ENCODE results near the gene RNF19B. TPM values are rescaled to one million over a fixed set of nuclear protein-coding genes. Genes with fewer than 3 reads are reported as not detected.

Gene RNF19B
- total RNA-seq, 1 donor from 2014 or later: 37.9 TPM

DNA sequence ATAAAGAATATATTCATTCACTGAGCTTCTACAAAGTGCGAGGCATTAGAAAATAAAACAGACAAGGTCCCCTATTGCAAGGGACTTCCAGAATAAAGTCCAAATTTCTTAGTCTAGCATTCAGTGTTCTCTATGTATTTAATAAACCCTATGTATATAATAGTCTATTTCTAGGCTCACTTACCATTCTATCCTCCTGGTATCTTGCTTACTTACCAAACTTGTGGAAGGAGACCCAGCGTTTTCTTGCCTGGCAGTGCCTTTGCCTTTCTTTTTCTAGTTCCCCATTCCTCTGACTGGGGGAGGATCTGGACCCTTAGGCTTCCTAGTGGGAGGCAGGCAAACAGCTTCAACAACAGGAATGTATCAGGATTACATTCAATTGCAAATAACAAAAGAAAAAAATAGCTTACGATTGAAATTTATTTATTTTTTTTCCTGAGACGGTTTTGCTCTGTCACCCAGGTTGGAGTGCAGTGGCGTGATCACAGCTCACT lies 690 bp upstream of the RNF19B start:
- DNase-seq: no peak

- DNase-seq: no peak
These were observed 706 bp downstream of the RNF19B start for GRCh38 chr1:32963746-32964460.

GRCh38 chr1:32962248-32962896 lies 2.2 kb downstream of the RNF19B start:
- DNase-seq: no peak

DNA sequence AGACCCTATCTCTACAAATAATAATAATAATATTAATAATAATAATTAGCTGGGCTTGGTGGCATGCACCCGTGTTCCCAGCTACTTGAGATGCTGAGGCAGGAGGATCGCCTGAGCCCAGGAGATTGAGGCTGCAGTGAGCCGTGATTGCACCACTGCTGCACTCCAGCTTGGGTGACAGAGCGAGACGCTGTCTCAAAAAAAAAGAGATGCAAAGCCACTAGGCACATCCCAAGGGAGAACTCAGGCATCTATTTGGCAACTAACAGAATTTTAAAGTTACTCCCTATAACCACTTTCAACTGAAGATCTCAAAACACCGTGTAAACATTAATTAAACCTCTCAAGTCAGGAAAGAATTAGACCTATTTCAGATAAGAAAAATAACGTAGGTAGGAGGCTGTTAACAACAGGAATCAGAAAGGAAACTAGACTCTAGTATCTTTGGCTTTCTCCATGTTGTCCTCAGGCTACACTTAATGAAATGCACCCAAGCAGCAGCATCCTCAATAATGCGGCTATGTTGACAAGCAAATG lies 3.7 kb downstream of the RNF19B start:
- no peak for DNase-seq

DNA sequence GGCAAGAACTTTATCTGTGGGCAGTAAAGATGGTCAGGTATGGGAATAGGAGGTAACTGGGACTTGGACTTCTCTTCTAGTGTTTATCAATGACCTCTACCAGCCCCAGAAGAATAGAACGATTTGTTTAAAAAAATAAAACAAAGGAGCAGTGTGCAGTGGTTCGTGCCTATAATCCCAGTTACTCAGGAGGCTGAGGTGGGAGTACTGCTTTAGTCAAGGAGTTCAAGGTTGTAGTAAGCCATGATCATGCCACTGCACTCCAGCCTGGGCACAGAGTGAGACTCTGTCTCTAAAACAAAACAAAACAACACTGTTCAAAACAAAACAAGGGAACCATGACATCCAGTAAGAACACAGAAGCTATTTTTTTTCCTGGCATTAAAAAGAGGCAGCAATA lies 4.3 kb downstream of the RNF19B start:
- DNase-seq: no peak

- no peak for DNase-seq
These were observed 5.8 kb downstream of the RNF19B start for GRCh38 chr1:32958827-32959226.

DNA sequence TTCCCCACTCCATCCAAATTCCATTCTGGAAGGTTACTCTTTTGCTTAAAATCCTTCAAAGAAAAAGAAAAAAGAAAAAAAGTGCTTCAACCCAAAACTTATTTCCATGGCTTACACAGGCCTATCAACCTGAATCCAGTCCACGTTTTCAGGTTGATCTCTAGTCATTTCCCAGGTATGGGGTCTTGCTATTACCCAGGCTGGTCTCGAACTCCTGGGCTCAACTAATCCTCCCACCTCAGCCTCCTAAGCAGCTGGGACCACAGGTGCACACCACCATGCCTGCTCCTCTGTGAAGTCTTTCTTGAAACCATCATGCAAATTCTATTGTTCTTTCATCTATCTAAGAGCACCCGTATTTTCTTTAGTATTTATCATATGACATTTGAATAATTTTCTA lies 7.6 kb downstream of the RNF19B start:
- no peak for DNase-seq

DNA sequence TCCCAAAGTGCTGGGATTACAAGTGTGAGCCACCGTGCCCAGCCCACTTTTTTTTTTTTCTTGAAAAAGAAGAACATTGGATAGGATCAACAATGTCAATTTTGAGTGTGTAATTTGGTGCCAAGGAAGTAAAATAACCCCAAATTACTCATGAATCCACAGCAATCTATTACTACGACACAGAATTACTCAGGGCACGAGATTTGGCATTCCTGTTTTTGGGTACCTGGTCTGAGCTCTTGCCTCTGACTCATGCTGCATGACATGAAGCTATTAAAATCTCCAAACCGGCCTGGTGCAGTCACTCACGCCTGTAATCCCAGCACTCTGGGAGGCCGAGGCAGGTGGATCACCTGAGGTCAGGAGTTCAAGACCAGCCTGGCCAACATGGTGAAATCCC lies 10.4 kb downstream of the RNF19B start:
- DNase-seq: no peak

- no peak for DNase-seq
These were observed 11.1 kb downstream of the RNF19B start for GRCh38 chr1:32953495-32953894.

DNA sequence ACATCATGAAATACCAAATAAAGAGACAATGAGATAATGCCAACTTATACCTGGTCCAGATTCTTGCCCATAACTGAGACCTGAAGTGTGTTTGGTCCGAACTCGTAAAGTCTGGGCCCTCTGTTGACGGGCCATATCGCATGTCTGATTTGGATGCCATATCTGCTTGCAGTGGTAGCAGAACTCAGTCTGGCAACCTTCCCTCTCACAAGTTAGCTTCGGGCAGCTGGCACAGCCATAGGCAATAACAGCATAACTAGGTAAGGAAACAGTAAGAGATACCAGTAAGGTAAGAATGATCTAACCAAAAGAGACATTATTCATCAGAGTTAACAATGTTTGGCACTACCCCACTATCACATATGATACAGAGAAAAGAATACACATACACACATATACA lies 15.1 kb downstream of the RNF19B start:
- DNase-seq: no peak

DNA sequence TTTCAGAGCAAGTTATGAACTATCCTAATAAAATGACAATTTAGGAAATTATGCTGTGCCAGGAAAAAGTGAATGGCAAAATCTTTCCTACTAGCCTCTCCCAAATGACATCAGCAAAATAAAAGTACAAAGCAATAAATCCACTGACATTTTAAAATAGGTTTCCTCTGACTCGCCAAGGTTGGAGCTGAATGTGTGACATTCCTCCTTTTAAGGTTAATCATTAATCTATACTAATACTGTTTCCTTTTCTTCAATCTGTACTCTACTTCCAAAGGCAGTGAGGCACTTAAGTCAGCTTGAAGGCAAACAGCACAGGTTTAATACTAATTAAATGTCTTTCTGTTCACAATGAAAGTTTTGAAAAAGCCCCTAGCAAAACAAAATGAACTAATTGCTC lies 15.7 kb downstream of the RNF19B start:
- no peak for DNase-seq

- DNase-seq: no peak
These were observed 16.3 kb downstream of the RNF19B start for GRCh38 chr1:32948390-32948722.

GRCh38 chr1:32947669-32948389 lies 16.8 kb downstream of the RNF19B start:
- DNase-seq: no peak

GRCh38 chr1:32946413-32946812 lies 18.2 kb downstream of the RNF19B start:
- no peak for DNase-seq

DNA sequence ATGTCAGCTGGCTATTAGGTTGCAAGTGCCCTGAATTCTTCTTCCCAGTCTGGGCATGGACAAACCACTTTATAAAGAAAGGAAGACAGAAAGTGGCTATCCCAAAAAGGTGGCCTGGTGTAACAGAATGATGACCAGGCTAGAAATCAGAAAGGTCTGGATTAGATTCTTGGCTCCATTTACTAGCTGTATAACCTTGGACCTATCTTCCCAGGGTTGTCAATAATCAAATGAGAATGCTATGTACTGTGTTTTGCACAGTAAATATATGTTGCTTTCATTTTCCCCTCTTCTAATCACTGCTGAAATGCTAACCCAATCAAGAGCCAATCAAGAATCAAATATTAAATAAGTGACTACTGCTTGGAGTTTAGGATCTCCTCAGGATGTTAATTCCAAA lies 20.4 kb downstream of the RNF19B start:
- no peak for DNase-seq

- peak; percentile 20 for DNase-seq
These were observed 24.8 kb downstream of the RNF19B start for GRCh38 chr1:32939655-32940371.

GRCh38 chr1:32937061-32937460 lies 27.5 kb downstream of the RNF19B start:
- DNase-seq: no peak

GRCh38 chr1:32934535-32934934 lies 30.1 kb downstream of the RNF19B start:
- DNase-seq: no peak

GRCh38 chr1:32933742-32934322 lies 30.8 kb downstream of the RNF19B start:
- no peak for DNase-seq

DNA sequence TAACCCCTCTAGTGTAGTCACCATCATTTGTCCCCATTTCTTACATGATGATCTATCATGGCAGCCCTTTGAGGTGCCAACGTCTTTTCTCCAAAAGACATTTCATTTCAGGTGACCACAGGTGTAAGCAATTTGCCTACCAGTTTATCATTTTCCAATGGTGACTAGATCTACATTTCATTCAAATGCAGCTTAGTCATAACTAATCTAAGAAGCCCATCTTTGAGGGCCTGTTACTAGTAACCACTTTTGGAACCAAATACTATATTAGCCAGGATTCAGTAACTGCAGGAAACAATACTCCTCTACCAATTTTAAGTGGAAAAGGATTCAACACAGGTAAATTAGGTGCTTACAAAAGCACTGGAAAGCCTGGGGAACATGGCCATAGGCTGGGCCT lies 32.8 kb downstream of the RNF19B start:
- DNase-seq: no peak

- DNase-seq: no peak
These were observed 35.2 kb downstream of the RNF19B start for GRCh38 chr1:32929366-32929765.

GRCh38 chr1:32928715-32929114 lies 35.9 kb downstream of the RNF19B start:
- no peak for DNase-seq
